Body of pancreas (tissue), 4 donors: ENCODE measurements around the gene ZFAND3. TPM values are rescaled to one million over a fixed set of nuclear protein-coding genes. Genes with fewer than 3 reads are reported as not detected.
A peak's percentile ranks its signal among the peaks of the same experiment; 100 is the strongest.

Source experiments
- ATAC-seq: fragments of 150-250 bp; one replicate; pipeline ENCODE4 v1.9.1; 2016
- DNase-seq, 4 donors: peaks; one replicate each; pipeline ENCODE4 v3.0.0-alpha.2; 2019
- H3K27ac ChIP-seq, 4 donors: fragments of 200-600 bp; sonication (generic); 1 replicate in 3 of 4; 2 replicates in 1 of 4; pipeline versions ENCODE4 v1.5.1 to v1.6.1; 2016 to 2019; ENCODE audit warnings: mild to moderate bottlenecking in 1 of 4, mixed read lengths in 1 of 4, moderate library complexity in 1 of 4
- H3K27me3 ChIP-seq, 2 donors: fragments of 200-600 bp; sonication (generic); one replicate each; pipeline ENCODE4 v1.6.0; 2016; ENCODE audit warnings: mild to moderate bottlenecking in 1 of 2
- H3K36me3 ChIP-seq, 2 donors: fragments of 200-600 bp; sonication (generic); replicated peaks in 1 of 2; 2 replicates each; pipeline ENCODE4 v1.5.1; 2016; ENCODE audit warnings: low read depth in 2 of 2; ENCODE audit not compliant: insufficient read depth in 1 of 2
- H3K4me1 ChIP-seq: fragments of 200-600 bp; sonication (generic); one replicate; pipeline ENCODE4 v1.6.0; 2016
- H3K4me3 ChIP-seq, 2 donors: fragments of 200-600 bp; sonication (generic); 1 replicate in 1 of 2; 2 replicates in 1 of 2; pipeline ENCODE4 v1.5.1; 2016 to 2019
- H3K9me3 ChIP-seq, 3 donors: fragments of 200-600 bp; sonication (generic); 1 replicate in 2 of 3; 2 replicates in 1 of 3; pipeline ENCODE4 v1.5.1; 2016
- CTCF ChIP-seq, 7 experiments: fragments of 450-650 bp in 4 of 7; fragments of 200-600 bp in 3 of 7; sonication (generic) in 3 of 7; IDR thresholded peaks; one replicate each; pipeline ENCODE4 v1.5.1; 2016 to 2019; ENCODE audit warnings: antibody characterized with exemption in 7 of 7
- POLR2A ChIP-seq, 3 donors: fragments of 450-650 bp; IDR thresholded peaks; one replicate each; pipeline ENCODE4 v1.6.1; 2016; ENCODE audit warnings: antibody characterized with exemption in 3 of 3, mild to moderate bottlenecking in 2 of 3
- WGBS, 2 donors: methylation state at CpG; one replicate each; pipeline ENCODE4 v1.1.5; 2017; 5-methylcytosine and 5-hydroxymethylcytosine counted together
- intact Hi-C: fragments of 100-400 bp; cut with DNase I; formaldehyde crosslinking; loops from one replicate; pipeline ENCODE4 v1.15.1; 2023
- total RNA-seq, 2 donors: library from RNA; depleted of rRNA; stranded (reverse); fragments of >200 nt; gene quantifications; one replicate each; pipeline ENCODE4 v1.1.0, GENCODE V29; 2016

The ZFAND3 gene
- total RNA-seq, 2 donors from 2014 or later, result 20.8 to 27.0 TPM

GRCh38 chr6:37838219-37838921 is 18.8 kb downstream of the ZFAND3 start:
- Histone ChIP-seq H3K4me3 (no peak overlapping the region), H3K4me1 (peaks cover 18% of the 10 kb centered on the region), H3K27me3 (no peaks in the 10 kb centered on the region), H3K9me3 (no peaks in the 10 kb centered on the region), H3K36me3 (no peaks in the 10 kb centered on the region), H3K27ac (no peak overlapping the region)
- no peak for DNase-seq
- 82 to 83% methylated on average over 3 of the region's 3 CpGs for WGBS, 2 donors
- no peak for ATAC-seq
- TF ChIP-seq POLR2A (IDR thresholded peaks at IDR 0.05) (no peak), CTCF (IDR thresholded peaks at IDR 0.05) (no peak)
- intact Hi-C loops, result no loop called here

GRCh38 chr6:37840143-37840939 is 20.8 kb downstream of the ZFAND3 start:
- H3K9me3 ChIP-seq, result no peaks in the 10 kb centered on the region
- intact Hi-C loops, result no loop called here
- no peak overlapping the region for H3K27ac ChIP-seq
- DNase-seq, result no peak
- peaks cover 38% of the 10 kb centered on the region for H3K4me1 ChIP-seq
- ATAC-seq, result no peak
- no peak overlapping the region for H3K4me3 ChIP-seq
- TF ChIP-seq CTCF (IDR thresholded peaks at IDR 0.05), result no peak
- TF ChIP-seq POLR2A (IDR thresholded peaks at IDR 0.05), result no peak
- H3K27me3 ChIP-seq, result no peaks in the 10 kb centered on the region
- WGBS, 2 donors, result 96 to 98% methylated on average over 8 of the region's 8 CpGs
- no peaks in the 10 kb centered on the region for H3K36me3 ChIP-seq

GRCh38 chr6:37840940-37841300 is 21.4 kb downstream of the ZFAND3 start:
- WGBS, 2 donors, result 21 to 23% methylated on average over 1 of the region's 1 CpG
- H3K36me3 ChIP-seq, result no peaks in the 10 kb centered on the region
- no peaks in the 10 kb centered on the region for H3K27me3 ChIP-seq
- H3K4me3 ChIP-seq, result no peak overlapping the region
- no peaks in the 10 kb centered on the region for H3K9me3 ChIP-seq
- H3K4me1 ChIP-seq, result peaks cover 44% of the 10 kb centered on the region
- no peak overlapping the region for H3K27ac ChIP-seq
- intact Hi-C loops, result no loop called here
- ATAC-seq (no peak), DNase-seq (no peak)
- TF ChIP-seq CTCF (IDR thresholded peaks at IDR 0.05) (no peak), POLR2A (IDR thresholded peaks at IDR 0.05) (no peak)

- no peak for TF ChIP-seq CTCF (IDR thresholded peaks at IDR 0.05)
- no peak for TF ChIP-seq POLR2A (IDR thresholded peaks at IDR 0.05)
- Histone ChIP-seq H3K4me1 (peaks cover 70% of the 10 kb centered on the region), H3K36me3 (no peaks in the 10 kb centered on the region), H3K27ac (peak overlapping the region in 2 of 4 donors; percentile 3 to 10), H3K27me3 (no peaks in the 10 kb centered on the region), H3K9me3 (no peaks in the 10 kb centered on the region), H3K4me3 (no peak overlapping the region)
- ATAC-seq (peak; percentile 47), DNase-seq (no peak)
- 27 to 33% methylated on average over 6 of the region's 6 CpGs for WGBS, 2 donors
- intact Hi-C loops, result no loop called here
These were observed 25.7 kb downstream of the ZFAND3 start for GRCh38 chr6:37845026-37845911.
